HG03354 (cell line): ENCODE measurements around the gene DHRS2.
"Not testable (repeated sequence)": the region's sequence is repeated elsewhere in the genome, so short reads cannot be mapped to it uniquely, and the experiment has no call there.

Source experiments
- ATAC-seq: cut with Tn5 transposase; IDR thresholded peaks from one replicate; pipeline ENCODE4 v1.9.1; 2021; ENCODE audit warnings: mild to moderate bottlenecking; ENCODE audit not compliant: unreplicated experiment, poor library complexity, severe bottlenecking

The DHRS2 gene

GRCh38 chr14:23631234-23631633 is 4.9 kb upstream of the DHRS2 start:
- ATAC-seq = no peak

DNA sequence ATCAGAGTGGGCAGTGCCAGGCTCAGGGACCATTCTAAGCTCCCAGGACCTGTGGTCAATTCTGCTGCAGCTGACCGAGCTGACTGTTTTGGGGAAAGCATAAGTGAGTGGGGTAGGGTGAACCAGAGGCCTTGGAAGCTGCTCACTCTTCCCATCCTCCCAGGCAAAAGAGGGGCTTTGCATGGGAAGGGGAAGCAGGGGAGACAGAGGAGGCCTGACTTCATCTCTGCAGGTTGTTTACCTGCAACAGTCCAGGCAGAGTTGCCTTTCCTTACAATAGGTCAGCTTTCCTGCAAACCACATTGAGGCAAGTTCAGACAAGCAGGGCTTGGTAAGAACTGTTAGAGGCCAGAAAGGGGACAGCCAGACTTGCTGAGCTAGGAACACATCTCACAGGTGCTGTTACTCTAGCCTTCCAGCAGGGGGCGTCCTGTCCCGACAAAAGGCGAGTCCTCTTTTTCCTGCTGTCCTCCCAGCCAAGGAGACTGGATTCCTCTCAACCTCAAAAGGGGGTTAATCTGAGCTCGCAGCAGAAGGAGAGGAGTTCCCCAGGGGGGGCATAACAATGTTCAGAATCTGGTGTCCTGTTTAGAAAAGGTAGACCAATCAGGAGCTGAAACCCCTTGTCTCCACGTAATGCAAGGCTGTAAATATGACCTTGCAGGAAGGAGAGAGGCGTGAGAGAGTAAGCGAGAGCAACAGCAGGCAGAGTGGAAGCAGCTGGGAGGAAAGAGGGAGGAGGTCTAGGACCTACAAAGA is 4.3 kb upstream of the DHRS2 start:
- ATAC-seq = peak; percentile 75

DNA sequence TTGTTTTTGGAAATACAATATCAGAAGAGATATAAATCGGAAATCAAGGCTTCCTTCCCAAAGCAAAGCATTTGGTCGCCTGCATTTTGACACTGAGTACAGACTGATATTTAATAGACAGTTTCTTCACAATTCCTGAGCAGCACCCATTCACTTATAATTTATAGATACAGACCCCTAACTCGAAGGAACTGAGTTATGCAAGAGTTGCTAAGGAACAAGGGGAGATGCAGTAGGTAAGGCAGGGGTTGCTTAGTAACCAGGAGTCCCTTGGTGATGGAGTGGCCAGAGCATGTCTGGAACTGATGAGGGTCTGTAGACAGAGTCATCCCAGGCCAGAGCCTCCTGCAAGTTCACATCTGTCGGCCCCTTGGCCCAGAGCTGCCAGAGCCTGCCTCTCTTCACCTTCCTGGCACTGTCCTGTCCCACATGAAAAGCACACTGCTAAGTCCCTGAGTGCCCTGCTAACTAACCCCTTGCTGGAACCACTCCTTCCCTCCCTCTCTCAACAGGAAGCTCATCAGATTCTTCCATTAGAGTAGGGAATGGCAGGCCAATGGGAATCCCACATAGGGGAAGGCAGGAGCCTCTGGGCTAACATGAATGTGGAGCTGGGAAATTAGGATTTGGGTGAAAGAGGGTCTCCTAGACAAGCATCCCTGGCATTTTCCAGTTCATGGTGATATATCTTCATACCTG is 3.6 kb upstream of the DHRS2 start:
- no peak for ATAC-seq

- no peak for ATAC-seq
These were observed 2.9 kb upstream of the DHRS2 start for GRCh38 chr14:23633160-23633701.

DNA sequence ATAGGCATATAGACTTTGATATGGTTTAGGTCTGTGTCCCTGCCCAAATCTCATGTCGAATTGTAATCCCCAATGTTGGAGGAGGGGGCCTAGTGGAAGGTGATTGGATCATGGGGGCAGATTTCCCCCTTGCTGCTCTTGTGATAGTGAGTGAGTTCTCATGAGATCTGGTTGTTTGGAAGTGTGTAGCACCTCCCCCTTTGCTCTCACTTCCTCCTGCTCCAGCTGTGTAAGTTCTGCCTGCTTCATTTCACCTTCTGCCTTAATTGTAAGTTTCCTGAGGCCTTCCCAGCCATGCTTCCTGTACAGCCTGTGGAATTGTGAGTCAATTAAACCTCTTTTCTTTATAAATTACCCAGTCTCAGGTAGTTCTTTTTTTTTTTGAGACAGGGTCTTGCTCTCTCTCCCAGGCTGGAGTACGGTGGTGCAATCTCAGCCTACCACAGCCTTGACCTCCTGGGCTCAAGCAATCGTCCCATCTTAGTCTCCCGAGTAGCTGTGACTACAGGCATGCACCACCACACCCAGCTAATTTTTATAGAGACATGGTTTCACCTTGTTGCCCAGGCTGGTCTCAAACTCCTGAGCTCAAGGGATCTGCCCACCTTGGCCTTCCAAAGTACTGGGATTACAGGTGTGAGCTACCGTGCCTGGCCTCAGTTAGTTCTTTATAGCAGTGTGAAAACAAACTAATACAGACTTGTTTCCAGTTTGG is 1.3 kb upstream of the DHRS2 start:
- ATAC-seq = not testable (repeated sequence)

GRCh38 chr14:23637312-23637654 is 1.1 kb downstream of the DHRS2 start:
- not testable (repeated sequence) for ATAC-seq

GRCh38 chr14:23637655-23638413 is 1.7 kb downstream of the DHRS2 start:
- ATAC-seq = not testable (repeated sequence)

DNA sequence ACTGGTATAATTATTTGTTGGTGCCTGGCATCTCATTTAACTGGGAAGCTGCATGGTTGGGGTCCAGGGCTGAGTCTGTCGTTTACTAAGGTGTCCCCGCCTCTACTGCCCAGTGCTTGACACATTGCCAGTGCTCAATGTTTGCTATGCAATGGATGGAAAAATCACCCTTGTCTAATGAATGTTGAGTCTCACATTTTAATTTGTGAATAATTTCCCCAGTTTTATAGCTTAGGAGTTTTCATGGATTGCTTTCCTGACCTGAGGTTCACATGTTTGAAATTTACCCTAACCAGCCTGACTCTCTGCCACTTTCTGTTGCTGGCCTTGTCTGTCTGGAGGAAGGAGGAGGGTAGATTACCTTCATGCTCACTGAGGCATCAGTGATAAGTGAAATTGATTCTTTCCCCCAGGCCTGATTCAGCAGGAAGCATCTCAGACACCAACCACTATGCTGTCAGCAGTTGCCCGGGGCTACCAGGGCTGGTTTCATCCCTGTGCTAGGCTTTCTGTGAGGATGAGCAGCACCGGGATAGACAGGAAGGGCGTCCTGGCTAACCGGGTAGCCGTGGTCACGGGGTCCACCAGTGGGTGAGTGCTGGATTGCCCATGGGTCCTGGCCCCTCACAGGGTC is 2.4 kb downstream of the DHRS2 start:
- no peak for ATAC-seq

DNA sequence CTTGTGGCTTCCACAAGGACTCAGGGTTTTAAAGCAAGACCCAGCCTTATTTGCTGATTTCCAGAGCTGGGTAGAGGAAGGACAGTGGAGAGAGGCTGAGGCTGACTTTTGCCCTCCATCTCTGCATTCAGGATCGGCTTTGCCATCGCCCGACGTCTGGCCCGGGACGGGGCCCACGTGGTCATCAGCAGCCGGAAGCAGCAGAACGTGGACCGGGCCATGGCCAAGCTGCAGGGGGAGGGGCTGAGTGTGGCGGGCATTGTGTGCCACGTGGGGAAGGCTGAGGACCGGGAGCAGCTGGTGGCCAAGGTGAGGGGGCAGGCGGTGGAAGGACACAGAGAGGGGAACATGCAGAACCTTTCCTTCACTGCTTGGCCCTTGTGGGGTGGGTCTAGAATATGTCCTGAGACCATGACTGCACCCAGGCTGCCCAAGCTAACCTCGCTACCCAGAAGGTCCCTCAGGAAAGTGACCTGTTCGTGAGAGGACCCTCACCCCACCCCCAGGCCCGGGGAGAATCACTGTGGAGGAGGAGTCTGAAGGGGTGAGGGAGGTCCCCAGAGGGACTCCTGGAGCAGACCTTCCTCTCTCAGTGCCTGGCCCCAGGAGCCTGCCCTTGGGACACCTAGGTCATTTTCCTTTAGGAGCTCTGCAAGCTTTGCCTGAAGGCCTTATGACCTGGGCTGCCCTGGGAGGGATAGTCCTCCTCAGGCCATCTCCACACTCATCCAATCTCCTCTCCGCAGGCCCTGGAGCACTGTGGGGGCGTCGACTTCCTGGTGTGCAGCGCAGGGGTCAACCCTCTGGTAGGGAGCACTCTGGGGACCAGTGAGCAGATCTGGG is 3.1 kb downstream of the DHRS2 start:
- no peak for ATAC-seq

DNA sequence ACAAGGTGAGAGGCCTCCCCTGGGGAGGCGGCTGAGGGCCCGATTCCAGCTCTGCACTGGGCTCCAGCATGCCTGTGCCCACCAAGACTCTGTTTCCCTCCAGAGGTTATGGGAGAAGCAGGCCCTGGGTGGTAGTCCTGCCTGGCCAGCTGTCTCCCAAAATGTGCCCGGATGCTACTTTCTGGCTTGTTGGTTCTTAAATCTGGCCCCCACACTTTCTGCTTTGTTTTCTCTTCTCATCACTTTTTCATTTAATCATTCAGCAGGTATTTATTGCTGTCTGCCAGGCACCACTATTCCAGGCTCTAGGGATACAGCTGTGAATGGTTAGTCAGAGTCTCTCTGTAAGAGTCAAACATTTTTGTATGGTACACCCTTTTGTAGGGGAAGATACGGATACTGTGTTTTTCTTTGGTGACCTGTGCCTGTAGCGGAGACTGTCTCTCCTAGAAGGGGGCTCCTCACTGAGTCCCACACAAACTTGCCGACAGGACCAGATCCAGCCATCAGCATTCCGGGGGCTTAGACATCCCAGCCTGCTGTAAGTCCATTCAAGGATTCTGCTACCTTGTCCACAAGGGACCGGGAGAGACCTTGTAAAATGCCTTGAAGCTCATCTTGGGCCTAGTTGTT is 3.8 kb downstream of the DHRS2 start:
- no peak for ATAC-seq

DNA sequence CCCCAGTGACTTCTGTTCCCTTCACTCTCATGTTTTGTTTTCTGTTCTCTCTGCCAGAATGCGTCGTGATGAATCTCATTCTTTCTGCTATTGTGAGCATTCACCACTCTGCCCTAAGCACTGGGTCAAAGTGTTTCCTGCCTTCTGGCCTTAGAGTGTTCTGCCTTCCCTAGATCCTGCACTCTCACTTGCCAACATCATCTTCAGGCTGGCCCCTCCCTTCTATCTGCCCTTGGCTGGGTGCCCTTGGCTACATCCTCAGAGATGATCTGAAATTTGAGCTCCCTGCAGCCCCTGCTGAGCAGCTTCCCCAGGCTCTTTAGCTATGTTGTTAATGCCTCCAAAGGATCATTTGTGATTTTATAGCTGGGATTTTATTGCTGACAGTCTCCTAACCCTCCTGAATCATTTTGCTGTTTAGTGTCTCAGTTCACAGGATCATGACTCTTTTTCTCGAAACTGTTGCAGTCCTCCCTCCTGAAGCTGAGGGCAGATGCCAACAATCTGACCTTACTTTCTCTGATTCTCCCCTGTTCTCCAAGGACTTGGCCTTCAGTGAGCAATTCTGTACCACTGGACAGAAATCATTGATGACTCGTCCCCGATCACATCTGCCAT is 4.5 kb downstream of the DHRS2 start:
- no peak for ATAC-seq

DNA sequence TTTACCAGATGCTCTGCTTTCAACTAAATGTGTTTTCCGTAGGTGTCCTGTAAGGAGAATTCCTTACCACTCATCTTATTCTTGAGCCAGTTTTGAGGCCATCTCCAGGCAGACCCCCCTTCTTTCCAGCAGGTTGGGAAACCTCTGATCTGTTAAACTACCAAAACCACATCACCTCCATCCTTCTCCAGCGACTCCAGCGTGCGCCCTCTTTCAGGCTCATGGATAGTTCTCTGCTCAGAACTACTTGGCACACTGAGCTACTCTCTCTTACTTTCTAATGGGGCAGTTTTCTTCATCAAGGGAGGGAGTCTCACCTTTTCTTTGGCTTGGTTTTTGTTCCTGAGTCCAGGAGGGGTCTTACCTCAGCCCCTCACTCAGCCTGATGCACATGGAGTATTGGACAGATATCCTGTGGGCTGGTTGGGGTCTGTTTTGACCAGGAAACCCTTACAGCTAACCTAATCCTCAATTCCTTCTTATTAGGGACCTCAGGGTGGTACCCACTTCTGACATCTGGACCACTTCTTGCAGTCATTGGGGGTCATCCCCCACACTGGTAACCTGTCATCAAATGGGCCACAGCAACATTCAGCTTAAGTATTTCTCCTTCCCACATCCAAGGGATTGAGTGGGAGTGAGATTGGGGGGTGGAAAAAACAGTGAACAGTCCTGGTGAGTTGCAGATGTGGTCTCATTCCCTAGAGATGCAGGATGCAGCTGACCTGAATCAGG is 5.2 kb downstream of the DHRS2 start:
- no peak for ATAC-seq

DNA sequence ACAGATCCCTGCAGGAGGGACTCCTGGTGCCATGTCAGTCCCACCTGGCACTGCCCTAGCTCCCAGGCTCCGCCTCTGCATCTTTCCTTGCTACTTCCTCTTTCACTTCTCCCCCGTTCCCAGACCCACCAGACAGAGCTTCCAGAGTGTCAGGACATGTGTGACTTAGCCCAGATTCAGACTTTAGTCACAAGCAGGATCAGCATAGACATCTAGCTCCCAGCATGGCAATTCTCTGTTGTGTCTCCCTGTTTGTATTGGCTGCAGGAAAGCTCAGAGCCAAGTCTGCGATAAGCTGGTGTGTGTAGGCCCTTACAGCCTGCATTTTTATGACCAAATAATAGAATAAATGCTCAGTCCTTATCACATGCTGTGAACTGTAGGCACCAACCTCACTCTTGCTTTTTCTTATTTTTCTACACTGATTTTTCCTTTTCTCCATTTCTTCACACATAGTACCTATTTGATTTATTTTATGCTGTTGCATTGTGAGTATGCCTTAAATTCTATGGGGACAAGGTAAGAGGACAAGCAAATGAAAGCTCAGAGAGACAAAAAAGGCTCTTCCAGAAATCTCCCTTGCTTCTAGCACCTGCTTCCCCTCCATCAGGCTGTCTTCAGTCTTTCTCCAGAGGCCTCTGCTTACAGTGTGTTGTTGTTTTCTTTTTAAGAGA is 5.9 kb downstream of the DHRS2 start:
- ATAC-seq = no peak

DNA sequence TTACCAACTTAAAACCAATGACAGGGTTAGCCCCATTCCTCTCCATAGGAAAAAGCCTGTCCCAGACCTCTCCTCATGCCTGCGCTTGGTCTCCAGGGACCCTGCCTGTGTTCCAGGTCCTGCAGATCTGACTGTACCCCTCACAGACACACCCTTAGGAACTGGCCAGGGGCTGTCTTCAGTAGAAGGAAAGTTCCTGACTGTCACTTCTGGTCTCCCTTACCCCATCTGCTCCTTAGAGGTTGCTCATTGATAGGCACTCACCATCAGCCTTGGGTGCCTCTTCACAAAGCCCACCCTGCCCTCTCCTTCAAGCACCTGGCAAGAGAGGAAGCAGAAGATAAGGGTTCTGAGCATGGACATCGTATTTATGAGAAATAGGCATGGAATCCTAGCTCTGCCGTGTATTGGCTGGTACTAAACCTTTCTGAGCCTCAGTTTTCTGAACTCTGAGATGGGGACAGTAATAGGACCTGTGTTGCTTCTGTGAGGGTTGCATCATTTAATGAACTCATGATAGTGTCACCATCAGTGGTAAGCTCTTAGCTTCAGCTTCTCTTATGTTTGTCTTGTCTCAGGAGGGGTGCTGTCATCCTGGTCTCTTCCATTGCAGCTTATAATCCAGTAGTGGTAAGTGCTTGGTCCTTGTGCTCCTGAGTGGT is 7.5 kb downstream of the DHRS2 start:
- no peak for ATAC-seq

DNA sequence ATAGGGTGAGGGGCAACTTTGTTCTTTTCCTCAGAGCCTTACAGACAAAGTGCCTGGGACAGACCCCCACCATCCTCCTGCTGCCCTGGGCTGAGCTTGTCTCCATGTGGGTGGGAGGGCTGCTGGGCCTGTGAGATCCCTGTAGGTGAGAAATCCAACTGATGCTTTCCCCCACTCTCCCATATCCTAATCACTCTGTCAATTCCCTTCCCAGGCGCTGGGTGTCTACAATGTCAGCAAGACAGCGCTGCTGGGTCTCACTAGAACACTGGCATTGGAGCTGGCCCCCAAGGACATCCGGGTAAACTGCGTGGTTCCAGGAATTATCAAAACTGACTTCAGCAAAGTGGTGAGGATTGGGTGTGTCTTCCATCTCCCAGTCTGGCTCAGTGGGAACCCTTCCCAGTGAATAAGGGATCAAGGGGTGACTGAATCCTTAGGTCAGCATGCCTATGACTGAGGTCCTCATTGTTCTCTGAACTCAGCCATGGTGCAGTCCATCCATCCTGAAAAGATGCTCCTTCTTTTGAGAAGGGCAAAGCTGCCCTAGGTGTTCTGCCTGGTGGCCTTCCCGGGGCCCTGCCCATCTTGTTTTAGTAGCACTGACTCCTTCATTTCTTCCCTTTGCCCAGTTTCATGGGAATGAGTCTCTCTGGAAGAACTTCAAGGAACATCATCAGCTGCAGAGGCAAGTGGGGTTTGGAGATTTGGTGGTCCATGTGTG is 8.2 kb downstream of the DHRS2 start:
- ATAC-seq = no peak
